ACC112 (cell line): Measurements from ENCODE around the gene VWC2.

Experiments used
- H2AFZ ChIP-seq: fragments of 200-600 bp; sonication (generic); one replicate; pipeline ENCODE4 v1.6.0; 2017; ENCODE audit warnings: antibody characterized with exemption, low read length; ENCODE audit not compliant: unreplicated experiment
- H3K27ac ChIP-seq: fragments of 200-600 bp; sonication (generic); 2 replicates; pipeline ENCODE4 v1.5.1; 2014; ENCODE audit warnings: low read depth, mild to moderate bottlenecking, antibody characterized with exemption, low read length, moderate library complexity
- H3K27me3 ChIP-seq: fragments of 200-600 bp; sonication (generic); 2 replicates; pipeline ENCODE4 v1.6.1; 2014; ENCODE audit warnings: mild to moderate bottlenecking, antibody characterized with exemption, low read length, moderate library complexity, mixed read lengths; ENCODE audit not compliant: insufficient read depth
- H3K36me3 ChIP-seq: fragments of 200-600 bp; sonication (generic); 2 replicates; pipeline ENCODE4 v1.6.1; 2016; ENCODE audit warnings: mild to moderate bottlenecking, antibody characterized with exemption, low read length, moderate library complexity, mixed read lengths; ENCODE audit not compliant: insufficient read depth
- H3K4me1 ChIP-seq: fragments of 200-600 bp; sonication (generic); one replicate; pipeline ENCODE4 v1.6.1; 2016; ENCODE audit warnings: low read length, mixed read lengths; ENCODE audit not compliant: insufficient read depth, unreplicated experiment, control insufficient read depth
- H3K4me3 ChIP-seq: fragments of 200-600 bp; sonication (generic); 2 replicates; pipeline ENCODE4 v1.5.1; 2014; ENCODE audit warnings: mild to moderate bottlenecking, low read depth, low read length
- H3K79me2 ChIP-seq: fragments of 200-600 bp; sonication (generic); one replicate; pipeline ENCODE4 v1.6.0; 2016; ENCODE audit warnings: low read length; ENCODE audit not compliant: control insufficient read depth, unreplicated experiment, insufficient read depth

The VWC2 gene

DNA sequence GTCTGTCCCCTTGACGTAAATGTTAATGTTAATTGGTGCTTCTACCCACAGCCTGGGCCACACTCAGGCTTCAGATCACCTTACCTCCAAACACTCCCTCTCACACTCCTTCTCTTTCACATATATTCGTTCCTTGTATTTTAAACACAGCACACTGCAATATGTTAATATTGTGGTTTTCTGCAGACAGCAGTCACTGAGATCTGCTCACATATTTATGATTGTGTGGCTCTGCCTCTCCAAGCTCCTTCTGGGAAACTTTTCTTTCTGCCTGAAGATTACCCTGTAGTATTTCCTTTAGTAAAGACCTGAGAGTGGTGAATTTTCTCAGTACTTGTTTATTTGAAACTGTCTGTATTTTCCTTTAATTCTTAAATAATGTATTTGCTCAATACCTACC is 104.7 kb downstream of the VWC2 start:
- Histone ChIP-seq H3K79me2 (no peaks in the 10 kb centered on the region), H3K4me1 (no peaks in the 10 kb centered on the region), H3K4me3 (no peak overlapping the region), H2AFZ (no peak overlapping the region), H3K27me3 (no peaks in the 10 kb centered on the region), H3K27ac (no peak overlapping the region), H3K36me3 (no peaks in the 10 kb centered on the region)

DNA sequence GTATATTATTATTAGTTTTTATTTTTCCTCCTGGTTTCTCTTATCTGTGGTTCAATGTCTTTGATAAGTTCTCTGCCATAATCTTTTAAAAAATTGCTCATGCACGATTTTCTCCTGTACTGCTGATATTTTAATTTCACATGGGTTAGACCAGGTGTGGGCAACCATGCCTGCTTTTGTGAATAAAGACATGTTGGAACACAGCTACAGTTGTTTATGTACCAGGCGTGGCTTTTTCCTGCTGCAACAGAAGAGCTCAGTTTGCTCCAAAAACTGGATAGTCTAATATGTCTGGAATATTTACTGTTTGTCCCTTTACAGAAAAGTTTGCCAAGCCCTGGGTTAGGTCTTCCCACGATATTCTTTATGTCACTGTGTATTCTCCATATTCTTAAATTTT is 105.2 kb downstream of the VWC2 start:
- no peak overlapping the region for H3K27ac ChIP-seq
- H3K27me3 ChIP-seq: no peaks in the 10 kb centered on the region
- no peaks in the 10 kb centered on the region for H3K79me2 ChIP-seq
- H3K4me1 ChIP-seq: no peaks in the 10 kb centered on the region
- no peak overlapping the region for H3K4me3 ChIP-seq
- no peak overlapping the region for H2AFZ ChIP-seq
- H3K36me3 ChIP-seq: no peaks in the 10 kb centered on the region

DNA sequence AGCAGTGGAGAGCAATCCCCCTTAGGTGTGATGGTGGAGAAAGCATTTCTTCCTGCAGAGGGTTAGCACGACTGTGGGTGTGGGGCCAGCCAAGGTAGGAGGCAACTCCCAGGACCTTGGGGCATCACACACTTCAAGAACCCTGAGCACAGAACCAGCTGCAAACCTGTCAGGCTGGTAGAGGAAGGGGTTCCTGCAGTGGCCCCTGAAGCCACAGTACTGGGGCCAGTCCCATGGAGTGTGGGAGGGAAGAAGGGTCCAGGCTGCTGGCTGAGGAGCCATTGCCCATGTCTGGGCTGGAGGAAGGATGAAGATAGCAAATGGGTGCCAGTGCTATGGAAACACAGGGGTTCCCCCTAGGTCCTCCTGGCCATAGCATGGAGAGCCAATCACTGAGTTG is 110.5 kb downstream of the VWC2 start:
- no peaks in the 10 kb centered on the region for H3K27me3 ChIP-seq
- no peaks in the 10 kb centered on the region for H3K36me3 ChIP-seq
- no peaks in the 10 kb centered on the region for H3K79me2 ChIP-seq
- no peak overlapping the region for H3K4me3 ChIP-seq
- no peak overlapping the region for H3K27ac ChIP-seq
- H3K4me1 ChIP-seq: no peaks in the 10 kb centered on the region
- H2AFZ ChIP-seq: no peak overlapping the region

DNA sequence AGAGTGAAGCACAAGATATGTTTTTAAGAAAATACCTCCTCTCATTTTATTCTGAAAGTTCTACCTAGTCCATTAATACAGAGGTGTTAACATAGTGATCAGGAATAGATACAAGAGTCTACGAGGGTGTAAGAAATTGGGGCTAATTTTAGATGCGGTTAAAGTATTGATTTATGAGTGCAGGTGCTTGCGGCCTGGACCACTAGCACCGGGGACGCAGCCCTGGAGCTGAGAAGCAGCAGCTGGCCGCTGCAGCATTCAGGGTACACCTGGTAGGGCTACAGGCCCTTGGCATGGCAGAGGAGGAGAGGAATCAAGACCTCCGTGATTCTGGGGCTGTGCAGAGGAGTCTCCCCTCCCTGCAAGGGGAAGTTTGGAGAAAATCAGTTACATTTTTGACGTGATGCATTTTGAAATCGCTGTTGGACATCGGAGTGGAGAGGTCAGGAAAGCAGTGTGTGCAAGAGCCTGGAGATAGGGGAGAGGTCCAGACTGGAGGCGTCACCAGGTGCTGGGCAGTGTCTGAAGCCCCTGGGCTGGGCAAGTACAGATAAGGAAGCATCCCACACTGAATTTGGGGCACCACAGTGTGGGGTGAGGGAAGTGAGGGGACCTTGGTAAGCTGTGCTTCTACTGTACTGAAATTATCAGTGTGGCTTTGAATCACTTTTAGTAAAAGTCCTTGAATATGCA is 112.3 kb downstream of the VWC2 start:
- H3K4me3 ChIP-seq: no peak overlapping the region
- no peak overlapping the region for H3K27ac ChIP-seq
- H2AFZ ChIP-seq: no peak overlapping the region
- no peaks in the 10 kb centered on the region for H3K36me3 ChIP-seq
- H3K27me3 ChIP-seq: no peaks in the 10 kb centered on the region
- no peaks in the 10 kb centered on the region for H3K79me2 ChIP-seq
- no peaks in the 10 kb centered on the region for H3K4me1 ChIP-seq

DNA sequence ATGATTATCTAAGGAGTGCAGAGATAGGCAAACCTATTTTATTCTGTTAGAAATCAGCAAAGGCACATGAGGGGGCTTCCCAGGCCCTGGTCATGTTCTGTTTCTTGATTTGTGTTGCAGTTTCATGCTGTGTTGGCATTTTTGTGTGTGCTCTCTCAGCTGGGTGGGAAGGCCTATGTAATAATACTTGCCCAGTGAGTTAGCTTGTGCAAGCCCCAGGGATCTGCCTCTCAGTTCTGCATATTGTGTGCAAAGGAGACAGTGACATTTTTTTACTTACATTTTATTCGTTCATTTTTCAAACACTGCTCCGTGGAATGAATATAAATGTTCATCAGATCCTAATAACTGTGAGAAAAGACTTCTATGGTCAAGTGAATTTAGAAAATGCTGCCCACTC is 119.0 kb downstream of the VWC2 start:
- no peaks in the 10 kb centered on the region for H3K79me2 ChIP-seq
- H3K4me1 ChIP-seq: no peaks in the 10 kb centered on the region
- no peak overlapping the region for H3K4me3 ChIP-seq
- no peak overlapping the region for H2AFZ ChIP-seq
- no peaks in the 10 kb centered on the region for H3K36me3 ChIP-seq
- H3K27ac ChIP-seq: no peak overlapping the region
- no peaks in the 10 kb centered on the region for H3K27me3 ChIP-seq

DNA sequence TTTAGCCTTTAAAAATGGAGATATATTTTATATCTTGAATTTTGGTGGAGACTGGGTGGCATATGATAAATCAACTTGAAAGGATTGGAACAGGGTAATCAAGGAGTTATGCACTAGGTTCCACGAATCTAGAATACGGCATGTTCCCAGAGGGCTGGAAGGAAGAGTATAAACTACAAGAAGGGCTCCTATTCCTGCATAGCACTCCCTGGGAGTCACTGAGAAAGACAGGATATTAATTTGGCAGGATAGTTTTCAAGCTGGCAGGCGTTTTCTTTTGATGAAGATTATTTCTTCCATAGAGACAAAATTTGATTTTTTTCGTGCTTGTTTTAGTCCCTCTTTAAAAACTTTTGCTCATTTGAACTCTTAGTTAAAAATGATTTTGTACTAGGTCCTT is 119.7 kb downstream of the VWC2 start:
- no peak overlapping the region for H2AFZ ChIP-seq
- H3K4me3 ChIP-seq: no peak overlapping the region
- no peaks in the 10 kb centered on the region for H3K79me2 ChIP-seq
- no peaks in the 10 kb centered on the region for H3K4me1 ChIP-seq
- no peaks in the 10 kb centered on the region for H3K27me3 ChIP-seq
- H3K36me3 ChIP-seq: no peaks in the 10 kb centered on the region
- no peak overlapping the region for H3K27ac ChIP-seq

DNA sequence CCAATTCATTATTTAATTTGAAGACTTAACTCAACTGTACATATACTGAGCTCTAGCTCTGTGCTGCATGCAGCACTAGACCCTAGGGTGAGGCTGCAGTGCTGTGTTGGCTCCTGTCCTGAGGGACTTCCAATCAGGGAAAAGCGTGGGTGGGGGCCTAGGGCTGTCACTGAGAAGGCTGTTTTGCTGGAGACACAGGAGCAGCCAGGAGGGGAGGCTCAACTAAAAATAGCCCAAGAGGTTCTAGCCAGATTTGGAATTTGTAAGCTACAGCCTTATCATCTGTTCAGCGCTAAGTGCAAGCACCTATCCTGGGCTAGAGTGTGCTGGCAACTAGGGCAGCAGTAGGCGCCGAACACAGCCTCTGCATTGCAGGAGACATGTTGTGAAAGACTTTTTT is 121.1 kb downstream of the VWC2 start:
- no peak overlapping the region for H3K27ac ChIP-seq
- H3K27me3 ChIP-seq: no peaks in the 10 kb centered on the region

DNA sequence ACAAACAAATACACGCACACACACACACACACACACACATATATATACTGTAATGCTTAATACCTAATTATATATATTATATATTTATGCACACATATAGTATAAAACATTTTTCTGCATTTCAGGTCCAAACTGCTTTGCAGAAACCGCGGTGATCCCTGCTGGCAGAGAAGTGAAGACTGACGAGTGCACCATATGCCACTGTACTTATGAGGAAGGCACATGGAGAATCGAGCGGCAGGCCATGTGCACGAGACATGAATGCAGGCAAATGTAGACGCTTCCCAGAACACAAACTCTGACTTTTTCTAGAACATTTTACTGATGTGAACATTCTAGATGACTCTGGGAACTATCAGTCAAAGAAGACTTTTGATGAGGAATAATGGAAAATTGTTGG is 138.5 kb downstream of the VWC2 start:
- H2AFZ ChIP-seq: no peak overlapping the region
- no peaks in the 10 kb centered on the region for H3K36me3 ChIP-seq
- H3K4me3 ChIP-seq: no peak overlapping the region
- no peaks in the 10 kb centered on the region for H3K4me1 ChIP-seq
- H3K79me2 ChIP-seq: no peaks in the 10 kb centered on the region
- no peak overlapping the region for H3K27ac ChIP-seq
- no peaks in the 10 kb centered on the region for H3K27me3 ChIP-seq

More for the DNA sequence above, 121.1 kb downstream of the VWC2 start:
- H2AFZ ChIP-seq: no peak overlapping the region
- no peaks in the 10 kb centered on the region for H3K4me1 ChIP-seq
- no peaks in the 10 kb centered on the region for H3K79me2 ChIP-seq
- H3K4me3 ChIP-seq: no peak overlapping the region
- no peaks in the 10 kb centered on the region for H3K36me3 ChIP-seq

DNA sequence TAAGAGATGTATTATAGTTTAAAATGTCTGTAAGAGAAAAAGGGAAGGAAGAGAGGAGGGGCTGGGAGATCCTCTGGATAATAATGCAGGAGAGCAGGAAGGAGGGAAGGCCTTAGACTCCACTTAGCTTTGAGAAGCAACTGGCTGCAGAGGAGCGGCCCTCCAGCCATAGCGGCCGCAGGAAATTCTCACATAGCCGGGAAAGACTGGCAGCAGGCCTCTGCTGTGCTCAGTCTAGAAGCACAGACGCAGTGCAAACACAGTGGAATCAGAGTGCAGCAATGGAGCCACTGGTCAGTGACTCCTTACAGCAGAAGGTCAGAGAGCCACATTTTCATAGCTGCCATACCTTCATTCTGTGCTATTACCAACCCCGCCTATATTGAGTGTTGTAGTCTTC is 153.3 kb downstream of the VWC2 start:
- Histone ChIP-seq H3K4me3 (no peak overlapping the region), H3K79me2 (no peaks in the 10 kb centered on the region), H3K36me3 (no peaks in the 10 kb centered on the region), H3K4me1 (no peaks in the 10 kb centered on the region), H3K27me3 (no peaks in the 10 kb centered on the region), H3K27ac (no peak overlapping the region), H2AFZ (no peak overlapping the region)

DNA sequence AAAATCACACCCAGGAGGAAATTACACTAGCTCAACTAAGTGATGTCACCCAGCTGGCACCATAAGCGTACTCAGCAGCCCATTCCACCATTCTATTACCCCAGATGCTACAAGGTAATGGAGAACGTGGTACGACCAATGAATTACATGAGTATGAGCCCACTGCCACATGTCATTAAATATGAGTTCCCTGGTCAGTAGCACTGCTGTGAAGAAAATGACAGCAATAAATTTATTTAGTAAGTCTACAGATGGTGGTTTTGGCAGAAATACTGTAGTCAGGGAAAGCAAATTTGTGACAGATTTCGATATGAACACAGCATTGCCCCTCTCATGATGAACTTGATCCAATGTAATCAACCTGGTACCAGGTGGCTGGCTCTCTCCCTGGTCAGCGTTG is 154.2 kb downstream of the VWC2 start:
- Histone ChIP-seq H3K27ac (no peak overlapping the region), H3K4me1 (no peaks in the 10 kb centered on the region), H3K27me3 (no peaks in the 10 kb centered on the region), H3K4me3 (no peak overlapping the region), H3K36me3 (no peaks in the 10 kb centered on the region), H2AFZ (no peak overlapping the region), H3K79me2 (no peaks in the 10 kb centered on the region)

DNA sequence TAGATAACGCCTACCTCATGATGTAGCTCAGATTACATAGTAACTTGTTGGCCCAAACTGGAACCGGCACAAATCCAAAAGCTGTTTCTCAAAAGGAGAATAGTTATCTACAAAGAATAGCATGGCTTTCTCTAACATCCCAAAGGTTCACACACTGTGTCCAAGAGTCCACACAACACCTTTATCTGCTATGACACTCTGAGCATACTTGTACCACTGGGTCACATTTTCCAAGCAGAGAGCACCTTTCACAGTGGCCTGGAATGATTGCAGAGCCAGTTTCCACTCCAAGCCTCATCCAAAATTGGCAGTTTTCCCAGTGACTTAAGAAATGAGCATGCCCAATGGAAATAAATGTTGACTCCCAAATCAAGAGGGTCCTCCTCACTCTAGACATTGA is 155.3 kb downstream of the VWC2 start:
- Histone ChIP-seq H2AFZ (no peak overlapping the region), H3K4me3 (no peak overlapping the region), H3K4me1 (no peaks in the 10 kb centered on the region), H3K27me3 (no peaks in the 10 kb centered on the region), H3K27ac (no peak overlapping the region), H3K79me2 (no peaks in the 10 kb centered on the region), H3K36me3 (no peaks in the 10 kb centered on the region)
